Measurements from ENCODE around the gene LSM12.

GRCh38 chr17:44029736-44030135 lies 36.7 kb downstream of the LSM12 start:
- TF ChIP-seq, protein P1, sequence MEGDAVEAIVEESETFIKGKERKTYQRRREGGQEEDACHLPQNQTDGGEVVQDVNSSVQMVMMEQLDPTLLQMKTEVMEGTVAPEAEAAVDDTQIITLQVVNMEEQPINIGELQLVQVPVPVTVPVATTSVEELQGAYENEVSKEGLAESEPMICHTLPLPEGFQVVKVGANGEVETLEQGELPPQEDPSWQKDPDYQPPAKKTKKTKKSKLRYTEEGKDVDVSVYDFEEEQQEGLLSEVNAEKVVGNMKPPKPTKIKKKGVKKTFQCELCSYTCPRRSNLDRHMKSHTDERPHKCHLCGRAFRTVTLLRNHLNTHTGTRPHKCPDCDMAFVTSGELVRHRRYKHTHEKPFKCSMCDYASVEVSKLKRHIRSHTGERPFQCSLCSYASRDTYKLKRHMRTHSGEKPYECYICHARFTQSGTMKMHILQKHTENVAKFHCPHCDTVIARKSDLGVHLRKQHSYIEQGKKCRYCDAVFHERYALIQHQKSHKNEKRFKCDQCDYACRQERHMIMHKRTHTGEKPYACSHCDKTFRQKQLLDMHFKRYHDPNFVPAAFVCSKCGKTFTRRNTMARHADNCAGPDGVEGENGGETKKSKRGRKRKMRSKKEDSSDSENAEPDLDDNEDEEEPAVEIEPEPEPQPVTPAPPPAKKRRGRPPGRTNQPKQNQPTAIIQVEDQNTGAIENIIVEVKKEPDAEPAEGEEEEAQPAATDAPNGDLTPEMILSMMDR (IDR thresholded peaks at IDR 0.05), result no peak
- TF ChIP-seq EP300 (IDR thresholded peaks at IDR 0.05), result no peak
- no peak for TF ChIP-seq POLR2A (IDR thresholded peaks at IDR 0.05)
- TF ChIP-seq POLR2AphosphoS5 (IDR thresholded peaks at IDR 0.05), result no peak

Data from suprapubic skin (tissue), 4 donors.